ENCODE results near the gene SMPD2.

- TF ChIP-seq CTCF (IDR thresholded peaks at IDR 0.05; ENCODE audit: insufficient read depth, low read length, poor library complexity, severe bottlenecking): no peak
- no peak for TF ChIP-seq EZH2phosphoT487 (conservative IDR thresholded peaks at IDR 0.05; ENCODE audit: low read length)
Measured at GRCh38 chr6:109457562-109457996, 17.1 kb downstream of the SMPD2 start.
